Epithelial cell of esophagus (primary cell): ENCODE results near the gene PREX1.

ENCODE experiments used
- DNase-seq: peaks from one replicate; pipeline ENCODE4 v3.0.0; 2010; ENCODE audit warnings: low read depth
- H3K4me3 ChIP-seq: 2 replicates; pipeline ENCODE4 v1.5.1; 2011; ENCODE audit warnings: mild to moderate bottlenecking, low read length, control low read depth
- TF ChIP-seq, protein P1 (sequence below): IDR thresholded peaks from 2 replicates; pipeline ENCODE4 v1.5.1; 2011; ENCODE audit warnings: low read depth, mild to moderate bottlenecking, low read length, control low read depth, inconsistent platforms; ENCODE audit not compliant: insufficient read depth; ENCODE audit errors: missing control alignments

The PREX1 gene

DNA sequence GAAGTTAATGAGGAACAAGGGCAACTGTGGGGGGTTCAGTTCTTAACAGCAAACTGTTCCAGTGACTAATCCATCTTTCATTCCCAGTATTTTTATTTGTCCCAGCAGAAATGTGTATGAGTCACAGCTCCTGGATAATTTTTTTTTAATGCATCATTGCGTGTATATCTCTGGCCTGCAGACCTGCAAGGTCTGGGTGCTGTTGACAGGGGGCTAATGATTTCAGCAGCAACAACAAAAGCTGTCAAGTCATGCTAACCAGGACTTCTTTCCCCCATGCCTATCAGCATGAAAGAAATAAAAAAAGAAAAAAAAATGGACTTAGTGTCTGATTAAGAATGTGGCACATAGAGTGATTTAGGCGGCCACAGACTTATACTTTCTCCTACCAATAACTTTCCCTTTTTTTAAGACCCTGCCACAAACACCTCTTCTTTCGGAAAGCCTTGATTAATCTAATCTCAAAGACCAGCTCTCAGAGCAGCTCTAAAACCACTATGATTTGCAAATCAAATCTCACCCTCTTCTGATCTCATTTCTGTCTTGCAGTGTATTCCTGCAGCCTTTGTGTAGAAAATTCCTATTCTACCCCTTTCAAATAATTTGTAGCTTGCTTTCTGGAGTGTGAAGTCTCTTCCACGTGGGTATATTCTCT is 14.2 kb upstream of the PREX1 start:
- TF ChIP-seq, protein P1, sequence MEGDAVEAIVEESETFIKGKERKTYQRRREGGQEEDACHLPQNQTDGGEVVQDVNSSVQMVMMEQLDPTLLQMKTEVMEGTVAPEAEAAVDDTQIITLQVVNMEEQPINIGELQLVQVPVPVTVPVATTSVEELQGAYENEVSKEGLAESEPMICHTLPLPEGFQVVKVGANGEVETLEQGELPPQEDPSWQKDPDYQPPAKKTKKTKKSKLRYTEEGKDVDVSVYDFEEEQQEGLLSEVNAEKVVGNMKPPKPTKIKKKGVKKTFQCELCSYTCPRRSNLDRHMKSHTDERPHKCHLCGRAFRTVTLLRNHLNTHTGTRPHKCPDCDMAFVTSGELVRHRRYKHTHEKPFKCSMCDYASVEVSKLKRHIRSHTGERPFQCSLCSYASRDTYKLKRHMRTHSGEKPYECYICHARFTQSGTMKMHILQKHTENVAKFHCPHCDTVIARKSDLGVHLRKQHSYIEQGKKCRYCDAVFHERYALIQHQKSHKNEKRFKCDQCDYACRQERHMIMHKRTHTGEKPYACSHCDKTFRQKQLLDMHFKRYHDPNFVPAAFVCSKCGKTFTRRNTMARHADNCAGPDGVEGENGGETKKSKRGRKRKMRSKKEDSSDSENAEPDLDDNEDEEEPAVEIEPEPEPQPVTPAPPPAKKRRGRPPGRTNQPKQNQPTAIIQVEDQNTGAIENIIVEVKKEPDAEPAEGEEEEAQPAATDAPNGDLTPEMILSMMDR: no peak
- no peak overlapping the region for H3K4me3 ChIP-seq
- DNase-seq: peak; percentile 78

DNA sequence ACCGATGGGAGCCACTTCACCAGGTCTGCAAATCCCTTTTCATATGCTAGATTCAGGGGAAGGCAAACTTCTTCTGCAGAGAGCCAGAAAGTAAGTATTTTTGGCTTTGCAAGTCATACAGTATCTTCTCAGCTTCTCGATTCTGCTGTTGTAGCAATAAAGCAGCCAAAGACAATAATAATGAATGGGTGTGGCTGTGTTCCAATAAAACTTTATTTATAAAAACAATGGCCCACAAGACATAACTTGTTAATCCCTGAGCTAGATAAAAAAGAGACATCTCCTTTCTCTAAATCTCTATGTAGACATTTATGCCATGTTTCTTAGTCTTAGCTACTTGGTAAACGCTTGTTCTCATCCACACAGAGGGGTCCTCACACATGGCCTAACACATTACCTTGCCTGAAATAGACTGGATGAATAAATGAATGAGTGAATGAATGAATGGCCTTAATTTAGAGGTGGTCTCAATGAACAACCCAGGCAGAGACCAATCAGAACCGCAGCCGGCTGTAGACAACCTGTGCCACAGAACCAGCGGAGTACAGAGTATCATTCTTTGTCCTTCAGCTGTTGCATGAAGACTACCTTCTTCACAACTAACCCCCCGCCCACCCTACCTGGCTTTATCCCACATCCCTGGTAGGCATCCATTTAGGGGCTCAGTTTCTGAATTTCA is 13.5 kb upstream of the PREX1 start:
- no peak overlapping the region for H3K4me3 ChIP-seq
- TF ChIP-seq, protein P1: no peak
- DNase-seq: no peak

DNA sequence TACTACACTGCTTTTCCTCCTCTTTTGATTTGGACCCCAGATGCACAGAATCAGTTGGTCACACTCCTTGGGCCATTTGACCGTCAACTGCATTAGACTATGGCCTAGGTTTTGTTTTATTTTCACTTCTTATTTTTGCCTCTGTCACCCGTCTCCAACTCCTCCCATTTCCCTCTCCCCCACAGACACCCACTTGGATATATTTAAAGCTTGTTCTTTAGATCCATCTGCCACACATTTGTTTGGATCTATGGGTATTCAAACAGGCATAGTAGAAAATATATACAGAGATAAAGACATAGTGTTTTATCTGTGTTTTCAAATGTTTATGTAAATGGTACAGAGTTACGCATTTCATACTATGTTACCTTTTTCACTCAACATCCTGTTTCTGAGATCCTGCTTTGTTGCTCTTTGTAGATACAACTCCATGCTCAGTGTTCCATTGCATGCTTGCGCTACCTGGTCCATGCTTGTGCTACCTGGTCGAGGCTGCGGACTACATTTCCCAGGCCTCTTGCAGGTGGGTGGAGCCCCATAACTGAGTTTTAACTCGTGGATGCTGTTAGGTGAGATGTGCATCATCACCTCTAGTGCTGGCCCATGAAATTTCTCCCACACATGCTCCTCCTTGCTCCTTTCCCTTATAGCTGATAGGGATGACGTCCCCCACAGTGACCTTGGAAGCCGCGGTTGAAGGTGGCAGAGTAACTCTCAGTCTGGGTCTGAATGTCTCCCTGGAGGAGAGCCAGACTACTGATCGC is 11.5 kb upstream of the PREX1 start:
- DNase-seq: no peak
- H3K4me3 ChIP-seq: no peak overlapping the region
- TF ChIP-seq, protein P1: no peak

DNA sequence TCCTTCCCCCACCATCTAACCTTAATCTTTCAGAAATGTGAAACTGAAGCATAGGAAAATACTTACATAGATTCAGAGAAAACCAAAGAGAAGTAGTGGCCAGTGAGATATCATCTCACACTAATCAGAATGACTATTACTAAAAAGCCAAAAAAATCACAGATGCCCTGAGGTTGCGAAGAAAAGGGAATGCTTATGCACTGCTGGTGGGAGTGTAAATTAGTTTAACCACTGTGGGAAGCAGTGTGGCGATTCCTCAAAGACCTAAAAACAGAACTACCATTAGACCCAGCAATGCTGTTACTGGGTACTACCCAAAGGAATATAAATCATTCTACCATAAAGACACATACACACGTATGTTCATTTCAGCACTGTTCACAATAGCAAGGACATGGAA is 9.2 kb upstream of the PREX1 start:
- TF ChIP-seq, protein P1: no peak
- no peak for DNase-seq
- no peak overlapping the region for H3K4me3 ChIP-seq

DNA sequence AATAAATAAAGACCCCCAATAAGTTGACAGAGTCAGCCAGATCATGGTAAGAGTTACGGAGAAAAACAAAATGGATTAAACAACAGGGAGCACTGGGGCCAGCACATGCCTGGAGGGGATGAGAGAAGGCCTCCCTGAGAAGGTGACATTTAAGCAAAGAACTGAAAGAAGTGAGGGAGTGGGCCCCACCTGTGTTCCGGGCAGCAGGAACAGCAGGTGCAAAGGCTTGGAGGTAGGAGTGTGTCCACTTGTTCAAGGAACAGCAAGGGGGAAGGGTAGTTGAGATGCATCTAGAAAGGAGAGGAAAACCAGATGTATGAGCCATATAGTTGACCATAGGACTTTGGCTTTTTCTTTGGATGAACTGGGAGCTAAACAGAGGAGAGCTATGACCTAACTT is 7.6 kb upstream of the PREX1 start:
- TF ChIP-seq, protein P1: no peak
- H3K4me3 ChIP-seq: no peak overlapping the region
- no peak for DNase-seq

DNA sequence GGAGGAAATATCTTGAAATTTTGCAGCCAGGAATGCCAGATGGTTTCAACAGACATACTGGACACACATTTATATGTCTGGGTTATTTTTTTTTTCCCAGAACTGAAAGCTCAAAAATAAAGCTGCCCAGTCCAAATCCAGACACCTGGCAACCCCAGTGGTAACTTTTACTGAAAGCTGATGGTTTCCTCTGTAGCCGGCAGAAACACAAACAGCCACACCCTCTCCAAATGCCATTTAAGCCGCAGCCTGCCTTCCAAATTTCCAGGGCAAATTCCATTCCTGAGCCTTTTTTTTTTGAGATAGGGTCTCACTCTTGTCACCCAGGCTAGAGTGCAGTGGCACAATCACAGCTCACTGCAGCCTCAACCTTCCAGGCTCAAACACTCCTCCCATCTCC is 6.5 kb upstream of the PREX1 start:
- DNase-seq: no peak
- TF ChIP-seq, protein P1: no peak
- H3K4me3 ChIP-seq: no peak overlapping the region

DNA sequence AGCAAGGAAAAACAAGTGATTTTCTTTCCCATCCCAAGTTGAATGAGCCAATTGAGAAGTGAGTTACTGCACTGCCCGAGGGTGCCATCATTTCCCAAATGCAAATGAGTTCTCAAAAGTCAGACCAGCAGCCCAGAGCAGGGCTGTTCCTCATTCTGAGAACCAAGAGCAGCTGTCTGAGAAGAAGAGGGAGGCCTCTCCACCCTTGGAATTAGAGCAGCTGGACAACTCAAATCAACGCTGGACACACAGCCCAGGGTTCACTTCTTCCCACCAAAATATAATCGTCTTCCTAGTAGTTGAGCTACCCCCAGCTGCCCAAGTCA is 4.6 kb upstream of the PREX1 start:
- DNase-seq: no peak
- H3K4me3 ChIP-seq: no peak overlapping the region
- TF ChIP-seq, protein P1: no peak
